HepG2 (cell line): ENCODE data around the gene PDE3B. TPM values are rescaled to one million over a fixed set of nuclear protein-coding genes. Genes with fewer than 3 reads are reported as not detected.

Source experiments
- ASH2L ChIP-seq: fragments of 300-600, 200-600 bp; sonication (generic); IDR thresholded peaks from 2 replicates; pipeline ENCODE4 v1.7.0; 2017; ENCODE audit warnings: low read depth, mild to moderate bottlenecking, moderate library complexity, mixed read lengths, low read length; ENCODE audit not compliant: insufficient read length
- ATF2 ChIP-seq: sonication (generic); formaldehyde crosslinking; IDR thresholded peaks from 2 replicates; pipeline ENCODE4 v1.4.0; 2020; ENCODE audit warnings: missing genetic modification reagents
- DNMT1 ChIP-seq: sonication (generic); formaldehyde crosslinking; IDR thresholded peaks from 2 replicates; pipeline ENCODE4 v1.5.1; 2020; ENCODE audit warnings: mild to moderate bottlenecking, missing genetic modification reagents
- FLYWCH1 ChIP-seq: sonication (generic); formaldehyde crosslinking; IDR thresholded peaks from 2 replicates; pipeline ENCODE4 v1.8.1; 2023; ENCODE audit warnings: mild to moderate bottlenecking, missing genetic modification reagents
- KLF15 ChIP-seq: sonication (generic); formaldehyde crosslinking; IDR thresholded peaks from 2 replicates; pipeline ENCODE4 v1.8.1; 2023; ENCODE audit warnings: borderline replicate concordance, mild to moderate bottlenecking, inconsistent platforms, missing genetic modification reagents, mixed read lengths
- NFIC ChIP-seq: IDR thresholded peaks from 2 replicates; pipeline ENCODE4 v1.6.1; 2012; ENCODE audit warnings: mild to moderate bottlenecking, low read length, inconsistent platforms
- NFKB2 ChIP-seq: sonication (generic); formaldehyde crosslinking; IDR thresholded peaks from 2 replicates; pipeline ENCODE4 v1.4.0; 2020; ENCODE audit warnings: missing genetic modification reagents, borderline replicate concordance
- NONO ChIP-seq, 2 experiments: fragments of 450-650 bp in 1 of 2; sonication (generic) in 1 of 2; formaldehyde crosslinking in 1 of 2; IDR thresholded peaks in 1 of 2; conservative IDR thresholded peaks in 1 of 2; 2 replicates each; pipeline versions ENCODE4 v1.6.1 to v1.8.0; 2017 to 2022; ENCODE audit warnings: mild to moderate bottlenecking in 1 of 2, missing genetic modification reagents in 1 of 2, moderate library complexity in 1 of 2
- SUZ12 ChIP-seq: fragments of 150-350 bp; IDR thresholded peaks from 2 replicates; pipeline ENCODE4 v1.6.1; 2014; ENCODE audit warnings: low read depth, low read length
- U2AF1 ChIP-seq: fragments of 200-400 bp; formaldehyde crosslinking; optimal IDR thresholded peaks from 2 replicates; pipeline ENCODE3; 2017; ENCODE audit warnings: mild to moderate bottlenecking, low read depth, low read length
- ZBTB42 ChIP-seq: sonication (generic); formaldehyde crosslinking; IDR thresholded peaks from 2 replicates; pipeline ENCODE4 v1.5.0; 2020; ENCODE audit warnings: mild to moderate bottlenecking, missing genetic modification reagents
- ZFP36 ChIP-seq: fragments of 150-350 bp; IDR thresholded peaks from 2 replicates; pipeline ENCODE4 v1.6.1; 2018; ENCODE audit warnings: borderline replicate concordance, low read length, low read depth; ENCODE audit not compliant: partially characterized antibody
- ZFY ChIP-seq: sonication (generic); formaldehyde crosslinking; IDR thresholded peaks from 2 replicates; pipeline ENCODE4 v1.4.0; 2020; ENCODE audit warnings: missing genetic modification reagents
- ZNF205 ChIP-seq: IDR thresholded peaks from 2 replicates; pipeline ENCODE4 v1.6.1; 2018; ENCODE audit warnings: missing biosample characterization, missing genetic modification reagents
- ZNF557 ChIP-seq: sonication (generic); formaldehyde crosslinking; IDR thresholded peaks from 2 replicates; pipeline ENCODE4 v1.4.0; 2020; ENCODE audit warnings: missing genetic modification reagents
- ZNF562 ChIP-seq: sonication (generic); formaldehyde crosslinking; IDR thresholded peaks from 2 replicates; pipeline ENCODE4 v1.8.0; 2022; ENCODE audit warnings: missing genetic modification reagents, borderline replicate concordance
- ZNF589 ChIP-seq: sonication (generic); formaldehyde crosslinking; conservative IDR thresholded peaks from 2 replicates; pipeline ENCODE4 v1.8.0; 2022; ENCODE audit warnings: mild to moderate bottlenecking, moderate library complexity, missing genetic modification reagents
- polyA plus RNA-seq, 8 experiments: library from polyadenylated mRNA; depleted of rRNA in 3 of 8; stranded (reverse) in 7 of 8; unstranded in 1 of 8; fragments of >200 nt; fragmentation: Illumina TruSeq in 4 of 8; extraction: Trizol in 4 of 8; gene quantifications; 2 replicates each; pipeline versions ENCODE4 v1.2.1 to v1.2.3, GENCODE V29; 2011 to 2016; ENCODE audit warnings: low read depth in 4 of 8, missing spikeins in 1 of 8, mixed read lengths in 1 of 8; ENCODE audit not compliant: insufficient read depth in 1 of 8
- total RNA-seq, 5 experiments: library from RNA; depleted of rRNA; stranded (reverse); fragments of >200 nt; fragmentation: Illumina TruSeq; extraction: Trizol; gene quantifications; 2 replicates each; pipeline ENCODE4 v1.2.3, GENCODE V29; 2016; ENCODE audit warnings: low read depth in 1 of 5
- TF ChIP-seq, protein P1 (sequence below), 2 experiments: fragments of 450-650 bp in 1 of 2; sonication (generic) in 1 of 2; formaldehyde crosslinking in 1 of 2; IDR thresholded peaks; 2 replicates each; pipeline versions ENCODE4 v1.6.1 to v1.8.0; 2016 to 2022; ENCODE audit warnings: antibody characterized with exemption in 1 of 2, mild to moderate bottlenecking in 1 of 2, missing genetic modification reagents in 1 of 2

PDE3B gene
- total and polyA plus RNA-seq, 2 of the 13 experiments (the other 11 are each of a cell fraction or from before 2014, with no cell fraction given), result 14.1 to 26.5 TPM

GRCh38 chr11:14619603-14620531, 23.7 kb upstream of the PDE3B start (continued):
- TF ChIP-seq, protein P1, sequence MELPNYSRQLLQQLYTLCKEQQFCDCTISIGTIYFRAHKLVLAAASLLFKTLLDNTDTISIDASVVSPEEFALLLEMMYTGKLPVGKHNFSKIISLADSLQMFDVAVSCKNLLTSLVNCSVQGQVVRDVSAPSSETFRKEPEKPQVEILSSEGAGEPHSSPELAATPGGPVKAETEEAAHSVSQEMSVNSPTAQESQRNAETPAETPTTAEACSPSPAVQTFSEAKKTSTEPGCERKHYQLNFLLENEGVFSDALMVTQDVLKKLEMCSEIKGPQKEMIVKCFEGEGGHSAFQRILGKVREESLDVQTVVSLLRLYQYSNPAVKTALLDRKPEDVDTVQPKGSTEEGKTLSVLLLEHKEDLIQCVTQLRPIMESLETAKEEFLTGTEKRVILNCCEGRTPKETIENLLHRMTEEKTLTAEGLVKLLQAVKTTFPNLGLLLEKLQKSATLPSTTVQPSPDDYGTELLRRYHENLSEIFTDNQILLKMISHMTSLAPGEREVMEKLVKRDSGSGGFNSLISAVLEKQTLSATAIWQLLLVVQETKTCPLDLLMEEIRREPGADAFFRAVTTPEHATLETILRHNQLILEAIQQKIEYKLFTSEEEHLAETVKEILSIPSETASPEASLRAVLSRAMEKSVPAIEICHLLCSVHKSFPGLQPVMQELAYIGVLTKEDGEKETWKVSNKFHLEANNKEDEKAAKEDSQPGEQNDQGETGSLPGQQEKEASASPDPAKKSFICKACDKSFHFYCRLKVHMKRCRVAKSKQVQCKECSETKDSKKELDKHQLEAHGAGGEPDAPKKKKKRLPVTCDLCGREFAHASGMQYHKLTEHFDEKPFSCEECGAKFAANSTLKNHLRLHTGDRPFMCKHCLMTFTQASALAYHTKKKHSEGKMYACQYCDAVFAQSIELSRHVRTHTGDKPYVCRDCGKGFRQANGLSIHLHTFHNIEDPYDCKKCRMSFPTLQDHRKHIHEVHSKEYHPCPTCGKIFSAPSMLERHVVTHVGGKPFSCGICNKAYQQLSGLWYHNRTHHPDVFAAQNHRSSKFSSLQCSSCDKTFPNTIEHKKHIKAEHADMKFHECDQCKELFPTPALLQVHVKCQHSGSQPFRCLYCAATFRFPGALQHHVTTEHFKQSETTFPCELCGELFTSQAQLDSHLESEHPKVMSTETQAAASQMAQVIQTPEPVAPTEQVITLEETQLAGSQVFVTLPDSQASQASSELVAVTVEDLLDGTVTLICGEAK (IDR thresholded peaks at IDR 0.05), result no peak
- TF ChIP-seq, protein P1 (CRISPR knock-in tag; IDR thresholded peaks at IDR 0.05), result no peak
- TF ChIP-seq ZFY (CRISPR knock-in tag) (no peak), NONO (IDR thresholded peaks at IDR 0.05) (no peak), NONO (CRISPR knock-in tag; conservative IDR thresholded peaks at IDR 0.05) (0 out of 2 replicates have a peak, but pooled peaks have one; percentile 42), KLF15 (CRISPR knock-in tag) (no peak), ZFP36 (no peak), ZNF562 (CRISPR knock-in tag) (no peak), DNMT1 (CRISPR knock-in tag) (no peak), ZNF589 (no peak), FLYWCH1 (CRISPR knock-in tag) (no peak), ZBTB42 (CRISPR knock-in tag) (no peak), ZNF557 (CRISPR knock-in tag) (no peak), NFKB2 (no peak), ATF2 (peak; percentile 38; the same call in 1 of the 2 replicates), NFIC (peak; percentile 81), SUZ12 (no peak), ASH2L (peak; percentile 48), ZNF205 (CRISPR knock-in tag) (no peak; the same call in 1 of the 2 replicates), U2AF1 (no peak)
